ENCODE data around the gene MACROD2.

GRCh38 chr20:14741616-14742015, 746.3 kb downstream of the MACROD2 start:
- TF ChIP-seq CTCF (IDR thresholded peaks at IDR 0.05) (no peak), EP300 (IDR thresholded peaks at IDR 0.05; ENCODE audit: low read depth) (no peak), POLR2A (IDR thresholded peaks at IDR 0.05) (no peak)
